ENCODE results near the gene MITF. TPM values are rescaled to one million over a fixed set of nuclear protein-coding genes. Genes with fewer than 3 reads are reported as not detected.

The MITF gene
- total RNA-seq, 4 donors from 2014 or later = 1.6 to 22.5 (median 6.6) TPM

DNA sequence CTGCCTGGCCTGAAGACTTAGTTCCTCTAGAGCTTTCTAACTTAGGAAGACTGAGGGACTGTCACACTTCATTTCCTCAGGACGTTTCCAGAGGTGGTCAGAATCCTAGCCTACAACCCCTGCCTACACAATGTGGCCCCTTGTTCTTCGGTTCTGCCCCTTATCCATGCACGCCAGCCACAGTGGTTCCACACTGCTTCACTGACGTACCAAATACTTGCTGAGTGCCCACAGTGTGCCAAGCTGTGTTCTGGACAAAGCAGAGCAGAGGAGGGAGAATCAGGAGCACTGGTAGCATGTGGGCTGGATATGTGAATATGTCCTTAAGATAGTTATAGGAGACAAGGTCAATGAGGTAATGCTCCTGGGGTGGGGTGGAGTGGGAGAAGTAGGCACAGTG, 189.8 kb downstream of the MITF start:
- H3K9me3 ChIP-seq = no peaks in the 10 kb centered on the region
- H3K4me1 ChIP-seq = no peaks in the 10 kb centered on the region
- no peak for DNase-seq
- 80 to 94% methylated on average over 3 to 4 of the region's 4 CpGs for WGBS, 2 donors
- no peaks in the 10 kb centered on the region for H3K36me3 ChIP-seq
- intact Hi-C loops (cut with DNase I) = no loop called here
- H3K4me3 ChIP-seq = no peak overlapping the region
- H3K27me3 ChIP-seq = no peaks in the 10 kb centered on the region
- TF ChIP-seq POLR2A (IDR thresholded peaks at IDR 0.05) = no peak
- TF ChIP-seq, protein P1, sequence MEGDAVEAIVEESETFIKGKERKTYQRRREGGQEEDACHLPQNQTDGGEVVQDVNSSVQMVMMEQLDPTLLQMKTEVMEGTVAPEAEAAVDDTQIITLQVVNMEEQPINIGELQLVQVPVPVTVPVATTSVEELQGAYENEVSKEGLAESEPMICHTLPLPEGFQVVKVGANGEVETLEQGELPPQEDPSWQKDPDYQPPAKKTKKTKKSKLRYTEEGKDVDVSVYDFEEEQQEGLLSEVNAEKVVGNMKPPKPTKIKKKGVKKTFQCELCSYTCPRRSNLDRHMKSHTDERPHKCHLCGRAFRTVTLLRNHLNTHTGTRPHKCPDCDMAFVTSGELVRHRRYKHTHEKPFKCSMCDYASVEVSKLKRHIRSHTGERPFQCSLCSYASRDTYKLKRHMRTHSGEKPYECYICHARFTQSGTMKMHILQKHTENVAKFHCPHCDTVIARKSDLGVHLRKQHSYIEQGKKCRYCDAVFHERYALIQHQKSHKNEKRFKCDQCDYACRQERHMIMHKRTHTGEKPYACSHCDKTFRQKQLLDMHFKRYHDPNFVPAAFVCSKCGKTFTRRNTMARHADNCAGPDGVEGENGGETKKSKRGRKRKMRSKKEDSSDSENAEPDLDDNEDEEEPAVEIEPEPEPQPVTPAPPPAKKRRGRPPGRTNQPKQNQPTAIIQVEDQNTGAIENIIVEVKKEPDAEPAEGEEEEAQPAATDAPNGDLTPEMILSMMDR (IDR thresholded peaks at IDR 0.05) = no peak
- no peak overlapping the region for H3K27ac ChIP-seq

DNA sequence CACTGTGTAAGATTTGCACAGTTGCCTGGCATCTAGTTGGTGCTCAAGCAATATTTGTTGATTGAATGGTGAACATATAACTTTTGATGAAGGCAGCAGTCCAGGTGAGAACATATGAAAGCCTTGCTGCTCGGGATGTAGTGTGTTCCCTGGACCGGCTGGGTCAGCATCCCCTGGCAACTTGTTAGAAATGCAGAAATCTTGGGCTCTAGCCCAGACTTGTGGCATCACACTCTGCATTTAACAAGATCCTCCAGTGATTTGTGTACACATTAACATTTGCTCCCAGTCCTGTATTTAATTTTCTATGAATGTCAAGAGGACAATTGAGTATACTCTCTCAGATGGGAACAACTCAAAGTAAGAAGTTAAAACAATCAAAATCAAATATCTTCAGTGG, 191.3 kb downstream of the MITF start:
- DNase-seq = no peak
- no peaks in the 10 kb centered on the region for H3K4me1 ChIP-seq
- H3K4me3 ChIP-seq = no peak overlapping the region
- 17 to 53% methylated on average over 1 to 2 of the region's 2 CpGs for WGBS, 2 donors
- no peak overlapping the region for H3K27ac ChIP-seq
- TF ChIP-seq, protein P1 (IDR thresholded peaks at IDR 0.05) = no peak
- TF ChIP-seq POLR2A (IDR thresholded peaks at IDR 0.05) = no peak
- H3K36me3 ChIP-seq = no peaks in the 10 kb centered on the region
- H3K27me3 ChIP-seq = no peaks in the 10 kb centered on the region
- no peaks in the 10 kb centered on the region for H3K9me3 ChIP-seq
- intact Hi-C loops (cut with DNase I) = no loop called here

DNA sequence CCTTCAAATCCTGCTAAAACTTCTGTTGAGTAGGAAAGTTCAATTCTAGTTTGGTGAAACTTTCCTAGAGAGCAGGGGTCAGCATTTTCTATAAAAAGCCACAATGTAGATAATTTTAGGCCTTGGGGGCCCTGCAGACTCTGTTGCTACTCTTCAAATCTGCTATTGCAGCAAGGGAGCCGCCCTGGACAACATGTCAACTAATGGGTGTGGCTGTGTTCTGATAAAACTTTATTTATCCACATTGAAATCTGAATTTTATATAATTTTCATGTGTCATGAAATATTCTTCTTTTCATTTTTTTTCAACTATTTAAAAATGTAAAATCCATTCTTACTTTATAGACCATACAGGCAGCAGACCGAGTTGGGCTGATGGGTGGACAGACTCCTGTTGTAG, 192.8 kb downstream of the MITF start:
- no peak overlapping the region for H3K4me3 ChIP-seq
- H3K36me3 ChIP-seq = no peaks in the 10 kb centered on the region
- H3K27ac ChIP-seq = no peak overlapping the region
- no peaks in the 10 kb centered on the region for H3K4me1 ChIP-seq
- H3K9me3 ChIP-seq = no peaks in the 10 kb centered on the region
- WGBS, 2 donors = 88 to 93% methylated on average over 2 of the region's 2 CpGs
- TF ChIP-seq, protein P1 (IDR thresholded peaks at IDR 0.05) = no peak
- TF ChIP-seq POLR2A (IDR thresholded peaks at IDR 0.05) = no peak
- H3K27me3 ChIP-seq = no peaks in the 10 kb centered on the region
- DNase-seq = no peak
- intact Hi-C loops (cut with DNase I) = no loop called here

DNA sequence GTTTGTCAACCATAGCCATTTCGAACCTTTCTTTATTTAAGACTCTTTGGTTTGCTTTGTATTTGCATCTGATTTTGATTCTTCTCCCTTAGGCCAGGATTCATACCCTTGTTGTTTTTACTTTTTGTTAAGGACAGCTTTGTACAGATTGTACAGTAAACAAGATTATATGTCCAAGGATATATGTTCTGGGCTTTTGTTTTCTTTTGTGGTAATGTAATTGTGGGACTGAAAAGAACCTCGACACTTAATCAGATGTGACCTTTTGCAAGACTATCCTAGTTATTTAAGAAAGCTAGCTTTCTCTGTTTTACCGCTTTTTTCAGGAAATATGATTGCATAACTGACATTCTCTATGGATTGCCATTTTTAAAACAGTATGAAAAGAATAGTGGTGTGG, 193.2 kb downstream of the MITF start:
- WGBS, 2 donors = 73 to 77% methylated on average over 3 of the region's 3 CpGs
- H3K36me3 ChIP-seq = no peaks in the 10 kb centered on the region
- H3K9me3 ChIP-seq = no peaks in the 10 kb centered on the region
- H3K4me3 ChIP-seq = no peak overlapping the region
- H3K27me3 ChIP-seq = no peaks in the 10 kb centered on the region
- intact Hi-C loops (cut with DNase I) = no loop called here
- H3K27ac ChIP-seq = no peak overlapping the region
- no peak for DNase-seq
- TF ChIP-seq, protein P1 (IDR thresholded peaks at IDR 0.05) = no peak
- no peak for TF ChIP-seq POLR2A (IDR thresholded peaks at IDR 0.05)
- H3K4me1 ChIP-seq = no peaks in the 10 kb centered on the region

GRCh38 chr3:69934398-69934797, 195.1 kb downstream of the MITF start:
- H3K27me3 ChIP-seq = no peaks in the 10 kb centered on the region
- intact Hi-C loops (cut with DNase I) = no loop called here
- DNase-seq = no peak
- H3K4me3 ChIP-seq = no peak overlapping the region
- 72 to 74% methylated on average over 2 of the region's 2 CpGs for WGBS, 2 donors
- H3K36me3 ChIP-seq = no peaks in the 10 kb centered on the region
- H3K4me1 ChIP-seq = no peaks in the 10 kb centered on the region
- H3K27ac ChIP-seq = no peak overlapping the region
- no peaks in the 10 kb centered on the region for H3K9me3 ChIP-seq
- no peak for TF ChIP-seq POLR2A (IDR thresholded peaks at IDR 0.05)
- TF ChIP-seq, protein P1 (IDR thresholded peaks at IDR 0.05) = no peak

Measured in esophagus squamous epithelium (tissue), 5 donors.